ENCODE measurements around the gene SLC25A18. TPM values are rescaled to one million over a fixed set of nuclear protein-coding genes. Genes with fewer than 3 reads are reported as not detected.
A peak's percentile ranks its signal among the peaks of the same experiment; 100 is the strongest.

The SLC25A18 gene
- total and polyA plus RNA-seq, 2 donors = 0.09 to 1.8 TPM

- DNase-seq (ENCODE audit: low read depth in 6 of 9, low spot score in 9 of 9) = no peak
- Histone ChIP-seq H3K27ac (ENCODE audit: low read depth in 1 of 2, low read length in 1 of 2) (no peak overlapping the region), H3K4me1 (ENCODE audit: control insufficient read depth in 2 of 2, insufficient read depth in 2 of 2, low read length in 2 of 2) (no peaks in the 10 kb centered on the region)
Observed at GRCh38 chr22:17590586-17590985, 27.3 kb downstream of the SLC25A18 start.

GRCh38 chr22:17592201-17592600 lies 28.9 kb downstream of the SLC25A18 start:
- no peaks in the 10 kb centered on the region for H3K4me1 ChIP-seq (ENCODE audit: control insufficient read depth in 2 of 2, insufficient read depth in 2 of 2, low read length in 2 of 2)
- peaks cover 51 to 52% of the 10 kb centered on the region in 2 donors for H3K36me3 ChIP-seq (ENCODE audit: control insufficient read depth in 2 of 2, insufficient read depth in 2 of 2, low read length in 1 of 2)
- 95% methylated on average over 5 of the region's 5 CpGs for WGBS
- DNase-seq (ENCODE audit: low read depth in 6 of 9, low spot score in 9 of 9) = no peak
- no peaks in the 10 kb centered on the region for H3K9me3 ChIP-seq (ENCODE audit: control insufficient read depth in 2 of 2, insufficient read depth in 1 of 2, low read length in 1 of 2)
- H3K4me3 ChIP-seq (ENCODE audit: low read length in 2 of 2) = no peak overlapping the region
- H3K27me3 ChIP-seq (ENCODE audit: control insufficient read depth in 2 of 2, insufficient read depth in 1 of 2, low read length in 1 of 2) = no peaks in the 10 kb centered on the region
- no peak overlapping the region for H3K27ac ChIP-seq (ENCODE audit: low read depth in 1 of 2, low read length in 1 of 2)

More at GRCh38 chr22:17590586-17590985, 27.3 kb downstream of the SLC25A18 start:
- WGBS = 98% methylated on average over 5 of the region's 5 CpGs
- no peaks in the 10 kb centered on the region for H3K27me3 ChIP-seq (ENCODE audit: control insufficient read depth in 2 of 2, insufficient read depth in 1 of 2, low read length in 1 of 2)
- H3K9me3 ChIP-seq (ENCODE audit: control insufficient read depth in 2 of 2, insufficient read depth in 1 of 2, low read length in 1 of 2) = no peaks in the 10 kb centered on the region
- H3K36me3 ChIP-seq (ENCODE audit: control insufficient read depth in 2 of 2, insufficient read depth in 2 of 2, low read length in 1 of 2) = peaks cover 39% of the 10 kb centered on the region in 2 donors
- no peak overlapping the region for H3K4me3 ChIP-seq (ENCODE audit: low read length in 2 of 2)

DNA sequence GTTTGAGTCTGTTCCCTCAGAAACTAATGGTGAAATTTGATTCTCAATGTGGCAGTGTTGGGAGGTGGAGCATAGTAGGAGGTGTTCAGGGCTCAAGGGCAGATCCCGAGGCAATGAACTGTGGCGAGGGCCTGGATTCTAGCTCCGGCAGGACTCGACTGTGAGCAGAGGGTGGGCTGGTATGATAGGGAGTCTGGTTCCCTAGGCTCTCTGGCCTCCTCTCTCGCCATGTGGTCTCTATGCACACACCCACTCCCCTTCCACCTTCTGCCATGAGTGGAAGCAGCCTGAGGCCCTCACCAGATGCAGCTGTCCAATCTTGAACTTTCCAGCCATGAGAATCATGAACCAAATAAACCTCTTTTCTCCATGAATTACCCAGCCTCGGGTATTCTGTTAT lies 32.9 kb downstream of the SLC25A18 start:
- Histone ChIP-seq H3K9me3 (ENCODE audit: control insufficient read depth in 2 of 2, insufficient read depth in 1 of 2, low read length in 1 of 2) (no peaks in the 10 kb centered on the region), H3K27me3 (ENCODE audit: control insufficient read depth in 2 of 2, insufficient read depth in 1 of 2, low read length in 1 of 2) (no peaks in the 10 kb centered on the region), H3K36me3 (ENCODE audit: control insufficient read depth in 2 of 2, insufficient read depth in 2 of 2, low read length in 1 of 2) (peaks cover 60 to 75% of the 10 kb centered on the region in 2 donors), H3K4me3 (ENCODE audit: low read length in 2 of 2) (no peak overlapping the region), H3K27ac (ENCODE audit: low read depth in 1 of 2, low read length in 1 of 2) (no peak overlapping the region), H3K4me1 (ENCODE audit: control insufficient read depth in 2 of 2, insufficient read depth in 2 of 2, low read length in 2 of 2) (no peaks in the 10 kb centered on the region)
- no peak for DNase-seq (ENCODE audit: low read depth in 6 of 9, low spot score in 9 of 9)
- WGBS = 98% methylated on average over 6 of the region's 6 CpGs

DNA sequence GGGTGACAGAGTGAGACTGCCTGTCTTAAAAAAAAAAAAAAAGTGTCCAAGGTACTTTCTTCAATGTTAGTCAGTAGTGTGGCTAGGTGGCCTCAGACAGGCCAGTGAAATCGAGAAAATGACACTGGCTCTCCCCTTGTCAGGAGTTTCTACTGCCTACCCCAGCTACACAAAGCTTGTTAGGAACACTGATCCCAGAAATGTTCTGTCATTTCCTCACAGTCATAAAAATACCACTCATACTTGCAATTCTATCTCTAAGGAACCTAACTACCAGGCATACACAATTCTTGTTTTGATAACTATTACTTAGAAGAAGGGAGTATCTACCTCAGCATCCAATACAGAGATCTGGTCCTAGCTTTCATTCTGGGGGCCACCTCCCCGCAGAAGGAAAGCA lies 33.9 kb downstream of the SLC25A18 start:
- Histone ChIP-seq H3K27me3 (ENCODE audit: control insufficient read depth in 2 of 2, insufficient read depth in 1 of 2, low read length in 1 of 2) (no peaks in the 10 kb centered on the region), H3K27ac (ENCODE audit: low read depth in 1 of 2, low read length in 1 of 2) (no peak overlapping the region), H3K36me3 (ENCODE audit: control insufficient read depth in 2 of 2, insufficient read depth in 2 of 2, low read length in 1 of 2) (peaks cover 54 to 72% of the 10 kb centered on the region in 2 donors), H3K4me3 (ENCODE audit: low read length in 2 of 2) (no peak overlapping the region), H3K4me1 (ENCODE audit: control insufficient read depth in 2 of 2, insufficient read depth in 2 of 2, low read length in 2 of 2) (no peaks in the 10 kb centered on the region), H3K9me3 (ENCODE audit: control insufficient read depth in 2 of 2, insufficient read depth in 1 of 2, low read length in 1 of 2) (no peaks in the 10 kb centered on the region)
- 99% methylated on average over 2 of the region's 2 CpGs for WGBS
- no peak for DNase-seq (ENCODE audit: low read depth in 6 of 9, low spot score in 9 of 9)

DNA sequence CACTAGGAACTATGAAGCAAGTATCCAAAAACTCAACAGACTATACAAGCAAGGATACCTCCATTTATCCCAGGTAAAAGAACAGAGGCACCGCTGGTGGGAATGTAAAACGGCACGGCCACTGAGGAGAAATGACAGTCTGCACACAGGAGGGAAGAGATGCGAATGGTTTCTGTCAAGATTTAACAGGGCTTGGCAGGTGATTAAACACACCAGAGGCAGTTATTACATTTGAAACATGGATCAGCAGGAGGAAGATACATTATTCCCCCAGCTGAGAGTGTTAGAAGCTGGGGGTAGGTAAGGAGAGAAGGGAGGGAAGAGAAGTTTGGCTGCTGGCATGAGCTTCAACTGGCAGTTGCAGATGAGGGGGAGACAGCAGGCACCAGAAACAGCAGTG lies 35.0 kb downstream of the SLC25A18 start:
- no peaks in the 10 kb centered on the region for H3K9me3 ChIP-seq (ENCODE audit: control insufficient read depth in 2 of 2, insufficient read depth in 1 of 2, low read length in 1 of 2)
- H3K36me3 ChIP-seq (ENCODE audit: control insufficient read depth in 2 of 2, insufficient read depth in 2 of 2, low read length in 1 of 2) = peaks cover 49 to 61% of the 10 kb centered on the region in 2 donors
- no peak overlapping the region for H3K27ac ChIP-seq (ENCODE audit: low read depth in 1 of 2, low read length in 1 of 2)
- WGBS = over 99% methylated on average over 4 of the region's 4 CpGs
- no peak for DNase-seq (ENCODE audit: low read depth in 6 of 9, low spot score in 9 of 9)
- H3K4me3 ChIP-seq (ENCODE audit: low read length in 2 of 2) = no peak overlapping the region
- H3K27me3 ChIP-seq (ENCODE audit: control insufficient read depth in 2 of 2, insufficient read depth in 1 of 2, low read length in 1 of 2) = no peaks in the 10 kb centered on the region
- no peaks in the 10 kb centered on the region for H3K4me1 ChIP-seq (ENCODE audit: control insufficient read depth in 2 of 2, insufficient read depth in 2 of 2, low read length in 2 of 2)

GRCh38 chr22:17601031-17601430 lies 37.7 kb downstream of the SLC25A18 start:
- Histone ChIP-seq H3K27me3 (ENCODE audit: control insufficient read depth in 2 of 2, insufficient read depth in 1 of 2, low read length in 1 of 2) (no peaks in the 10 kb centered on the region), H3K4me1 (ENCODE audit: control insufficient read depth in 2 of 2, insufficient read depth in 2 of 2, low read length in 2 of 2) (no peaks in the 10 kb centered on the region), H3K9me3 (ENCODE audit: control insufficient read depth in 2 of 2, insufficient read depth in 1 of 2, low read length in 1 of 2) (no peaks in the 10 kb centered on the region), H3K36me3 (ENCODE audit: control insufficient read depth in 2 of 2, insufficient read depth in 2 of 2, low read length in 1 of 2) (peaks cover 36 to 42% of the 10 kb centered on the region in 2 donors), H3K27ac (ENCODE audit: low read depth in 1 of 2, low read length in 1 of 2) (no peak overlapping the region), H3K4me3 (ENCODE audit: low read length in 2 of 2) (no peak overlapping the region)
- WGBS = 96% methylated on average over 3 of the region's 3 CpGs
- DNase-seq (ENCODE audit: low read depth in 6 of 9, low spot score in 9 of 9) = no peak

- WGBS = 99% methylated on average over 4 of the region's 4 CpGs
- peaks cover 24 to 30% of the 10 kb centered on the region in 2 donors for H3K36me3 ChIP-seq (ENCODE audit: control insufficient read depth in 2 of 2, insufficient read depth in 2 of 2, low read length in 1 of 2)
Observed at GRCh38 chr22:17603668-17604067, 40.4 kb downstream of the SLC25A18 start.

DNA sequence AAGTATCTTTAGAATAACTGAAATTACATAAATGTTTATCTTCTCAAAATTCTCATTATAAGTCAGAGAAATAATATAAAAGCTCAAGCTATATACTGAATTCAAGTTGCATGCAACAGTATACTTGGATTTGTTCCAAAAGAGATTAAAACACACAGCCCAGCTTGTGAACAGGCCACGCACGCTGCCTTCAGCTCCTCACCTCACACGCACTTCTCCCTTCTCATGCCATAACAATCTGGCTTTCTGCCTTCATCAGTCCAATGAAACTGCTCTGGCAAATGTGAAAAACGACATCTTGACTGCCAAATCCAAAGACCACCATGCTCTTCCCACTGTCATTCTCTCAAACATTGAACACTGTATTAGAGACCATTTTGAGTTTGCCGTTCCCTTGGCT lies 43.2 kb downstream of the SLC25A18 start:
- WGBS = 89% methylated on average over 5 of the region's 5 CpGs
- H3K4me3 ChIP-seq (ENCODE audit: low read length in 2 of 2) = no peak overlapping the region
- H3K36me3 ChIP-seq (ENCODE audit: control insufficient read depth in 2 of 2, insufficient read depth in 2 of 2, low read length in 1 of 2) = peaks cover 19 to 32% of the 10 kb centered on the region in 2 donors
- no peaks in the 10 kb centered on the region for H3K4me1 ChIP-seq (ENCODE audit: control insufficient read depth in 2 of 2, insufficient read depth in 2 of 2, low read length in 2 of 2)
- no peak for DNase-seq (ENCODE audit: low read depth in 6 of 9, low spot score in 9 of 9)
- no peaks in the 10 kb centered on the region for H3K9me3 ChIP-seq (ENCODE audit: control insufficient read depth in 2 of 2, insufficient read depth in 1 of 2, low read length in 1 of 2)
- H3K27ac ChIP-seq (ENCODE audit: low read depth in 1 of 2, low read length in 1 of 2) = peak overlapping the region; percentile 11 to 33
- H3K27me3 ChIP-seq (ENCODE audit: control insufficient read depth in 2 of 2, insufficient read depth in 1 of 2, low read length in 1 of 2) = no peaks in the 10 kb centered on the region

More at GRCh38 chr22:17603668-17604067, 40.4 kb downstream of the SLC25A18 start:
- H3K4me3 ChIP-seq (ENCODE audit: low read length in 2 of 2) = no peak overlapping the region
- no peaks in the 10 kb centered on the region for H3K27me3 ChIP-seq (ENCODE audit: control insufficient read depth in 2 of 2, insufficient read depth in 1 of 2, low read length in 1 of 2)
- H3K4me1 ChIP-seq (ENCODE audit: control insufficient read depth in 2 of 2, insufficient read depth in 2 of 2, low read length in 2 of 2) = no peaks in the 10 kb centered on the region
- no peak for DNase-seq (ENCODE audit: low read depth in 6 of 9, low spot score in 9 of 9)
- no peak overlapping the region for H3K27ac ChIP-seq (ENCODE audit: low read depth in 1 of 2, low read length in 1 of 2)
- H3K9me3 ChIP-seq (ENCODE audit: control insufficient read depth in 2 of 2, insufficient read depth in 1 of 2, low read length in 1 of 2) = no peaks in the 10 kb centered on the region

GRCh38 chr22:17607891-17608521 lies 44.7 kb downstream of the SLC25A18 start:
- no peaks in the 10 kb centered on the region for H3K9me3 ChIP-seq (ENCODE audit: control insufficient read depth in 2 of 2, insufficient read depth in 1 of 2, low read length in 1 of 2)
- 98% methylated on average over 4 of the region's 4 CpGs for WGBS
- peaks cover 22 to 46% of the 10 kb centered on the region in 2 donors for H3K36me3 ChIP-seq (ENCODE audit: control insufficient read depth in 2 of 2, insufficient read depth in 2 of 2, low read length in 1 of 2)

More at GRCh38 chr22:17607891-17608521, 44.7 kb downstream of the SLC25A18 start:
- no peak for DNase-seq (ENCODE audit: low read depth in 6 of 9, low spot score in 9 of 9)
- Histone ChIP-seq H3K4me1 (ENCODE audit: control insufficient read depth in 2 of 2, insufficient read depth in 2 of 2, low read length in 2 of 2) (no peaks in the 10 kb centered on the region), H3K4me3 (ENCODE audit: low read length in 2 of 2) (no peak overlapping the region), H3K27ac (ENCODE audit: low read depth in 1 of 2, low read length in 1 of 2) (no peak overlapping the region), H3K27me3 (ENCODE audit: control insufficient read depth in 2 of 2, insufficient read depth in 1 of 2, low read length in 1 of 2) (no peaks in the 10 kb centered on the region)
